ENCODE measurements around the gene DNAH1.

GRCh38 chr3:52294320-52295150 lies 21.6 kb upstream of the DNAH1 start:
- TF ChIP-seq, protein P1, sequence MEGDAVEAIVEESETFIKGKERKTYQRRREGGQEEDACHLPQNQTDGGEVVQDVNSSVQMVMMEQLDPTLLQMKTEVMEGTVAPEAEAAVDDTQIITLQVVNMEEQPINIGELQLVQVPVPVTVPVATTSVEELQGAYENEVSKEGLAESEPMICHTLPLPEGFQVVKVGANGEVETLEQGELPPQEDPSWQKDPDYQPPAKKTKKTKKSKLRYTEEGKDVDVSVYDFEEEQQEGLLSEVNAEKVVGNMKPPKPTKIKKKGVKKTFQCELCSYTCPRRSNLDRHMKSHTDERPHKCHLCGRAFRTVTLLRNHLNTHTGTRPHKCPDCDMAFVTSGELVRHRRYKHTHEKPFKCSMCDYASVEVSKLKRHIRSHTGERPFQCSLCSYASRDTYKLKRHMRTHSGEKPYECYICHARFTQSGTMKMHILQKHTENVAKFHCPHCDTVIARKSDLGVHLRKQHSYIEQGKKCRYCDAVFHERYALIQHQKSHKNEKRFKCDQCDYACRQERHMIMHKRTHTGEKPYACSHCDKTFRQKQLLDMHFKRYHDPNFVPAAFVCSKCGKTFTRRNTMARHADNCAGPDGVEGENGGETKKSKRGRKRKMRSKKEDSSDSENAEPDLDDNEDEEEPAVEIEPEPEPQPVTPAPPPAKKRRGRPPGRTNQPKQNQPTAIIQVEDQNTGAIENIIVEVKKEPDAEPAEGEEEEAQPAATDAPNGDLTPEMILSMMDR (IDR thresholded peaks at IDR 0.05; ENCODE audit: insufficient read depth, low read length, poor library complexity, severe bottlenecking), result no peak
- no peak for TF ChIP-seq EZH2phosphoT487 (conservative IDR thresholded peaks at IDR 0.05; ENCODE audit: low read length)

Data from SU-DHL-6 (cell line).